Subcutaneous adipose tissue (tissue), 4 donors: Measurements from ENCODE around the gene PLA2G3. TPM values are rescaled to one million over a fixed set of nuclear protein-coding genes. Genes with fewer than 3 reads are reported as not detected.

Source experiments
- CTCF ChIP-seq: fragments of 450-650 bp; IDR thresholded peaks from one replicate; pipeline ENCODE4 v1.5.1; 2016; ENCODE audit warnings: low read depth, mild to moderate bottlenecking, control low read depth, antibody characterized with exemption, moderate library complexity
- total RNA-seq, 4 donors: library from RNA; depleted of rRNA; stranded (reverse); fragments of >200 nt; gene quantifications; one replicate each; pipeline ENCODE4 v1.1.0, GENCODE V29; 2016

Gene PLA2G3
- total RNA-seq, 4 donors from 2014 or later: not detected

GRCh38 chr22:31089160-31090100 lies 50.9 kb downstream of the PLA2G3 start:
- no peak for TF ChIP-seq CTCF

- TF ChIP-seq CTCF: no peak
Observed at GRCh38 chr22:31088233-31088986, 51.9 kb downstream of the PLA2G3 start.

GRCh38 chr22:31087744-31088215 lies 52.5 kb downstream of the PLA2G3 start:
- no peak for TF ChIP-seq CTCF

GRCh38 chr22:31086703-31087330 lies 53.5 kb downstream of the PLA2G3 start:
- TF ChIP-seq CTCF: no peak

- TF ChIP-seq CTCF: no peak
Observed at GRCh38 chr22:31085928-31086327, 54.4 kb downstream of the PLA2G3 start.

- no peak for TF ChIP-seq CTCF
Observed at GRCh38 chr22:31085493-31085824, 54.8 kb downstream of the PLA2G3 start.
